ENCODE data around the gene IL25. TPM values are rescaled to one million over a fixed set of nuclear protein-coding genes. Genes with fewer than 3 reads are reported as not detected.

IL25 gene
- total and polyA plus RNA-seq, 2 experiments from 2014 or later = not detected

DNA sequence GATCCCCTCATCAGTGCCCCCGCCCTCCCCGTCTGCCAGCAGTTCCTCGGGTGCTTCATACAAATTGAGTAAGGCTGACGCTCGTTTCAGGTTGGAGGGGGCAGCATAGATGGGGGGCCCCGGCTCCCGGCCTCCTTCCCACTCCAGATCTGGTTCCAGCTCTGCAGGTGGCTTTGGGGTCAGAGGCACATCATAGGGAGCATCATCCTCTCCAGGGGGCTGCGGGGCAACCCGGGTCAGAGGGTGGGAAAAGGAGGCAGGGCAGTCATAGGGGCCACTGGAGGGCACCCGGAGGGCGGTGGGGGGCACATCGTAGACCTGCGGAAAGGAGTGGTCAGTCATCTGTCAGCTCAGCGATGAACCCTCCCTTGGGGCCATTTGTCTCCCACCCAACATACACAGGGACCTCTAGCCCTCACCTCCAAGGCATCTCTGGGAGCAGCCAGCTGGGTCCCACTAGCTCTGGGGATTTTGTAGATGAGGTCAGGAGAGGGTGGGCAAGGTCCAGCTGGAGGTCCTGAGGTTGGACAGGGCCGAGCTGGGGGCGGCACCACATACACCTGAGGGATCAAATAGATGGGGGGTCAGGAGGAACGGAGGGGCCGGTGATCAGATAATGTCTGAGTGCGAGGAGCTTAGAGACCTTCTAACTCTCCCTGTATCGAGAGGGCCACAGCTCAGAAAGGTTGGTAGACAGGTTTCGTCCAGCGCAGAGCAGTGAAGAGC, 12.7 kb upstream of the IL25 start:
- Histone ChIP-seq H3K4me3 (no peak overlapping the region), H3K9me3 (ENCODE audit: low read depth) (no peaks in the 10 kb centered on the region), H3K27ac (no peak overlapping the region), H3K4me1 (ENCODE audit: insufficient read depth) (peaks cover 7% of the 10 kb centered on the region), H3K9me2 (replicated peaks; ENCODE audit: insufficient read depth) (no peaks in the 10 kb centered on the region), H3K4me2 (no peak overlapping the region), H2AFZ (no peak overlapping the region), H3K27me3 (no peaks in the 10 kb centered on the region), H3K36me3 (replicated peaks; ENCODE audit: insufficient read depth, low read depth) (no peaks in the 10 kb centered on the region), H4K20me1 (ENCODE audit: insufficient read depth, poor library complexity, severe bottlenecking) (peaks cover 14% of the 10 kb centered on the region), H3K79me2 (peaks cover 38% of the 10 kb centered on the region)
- DNase-seq (ENCODE audit: low spot score) = no peak
- TF ChIP-seq, protein P1, sequence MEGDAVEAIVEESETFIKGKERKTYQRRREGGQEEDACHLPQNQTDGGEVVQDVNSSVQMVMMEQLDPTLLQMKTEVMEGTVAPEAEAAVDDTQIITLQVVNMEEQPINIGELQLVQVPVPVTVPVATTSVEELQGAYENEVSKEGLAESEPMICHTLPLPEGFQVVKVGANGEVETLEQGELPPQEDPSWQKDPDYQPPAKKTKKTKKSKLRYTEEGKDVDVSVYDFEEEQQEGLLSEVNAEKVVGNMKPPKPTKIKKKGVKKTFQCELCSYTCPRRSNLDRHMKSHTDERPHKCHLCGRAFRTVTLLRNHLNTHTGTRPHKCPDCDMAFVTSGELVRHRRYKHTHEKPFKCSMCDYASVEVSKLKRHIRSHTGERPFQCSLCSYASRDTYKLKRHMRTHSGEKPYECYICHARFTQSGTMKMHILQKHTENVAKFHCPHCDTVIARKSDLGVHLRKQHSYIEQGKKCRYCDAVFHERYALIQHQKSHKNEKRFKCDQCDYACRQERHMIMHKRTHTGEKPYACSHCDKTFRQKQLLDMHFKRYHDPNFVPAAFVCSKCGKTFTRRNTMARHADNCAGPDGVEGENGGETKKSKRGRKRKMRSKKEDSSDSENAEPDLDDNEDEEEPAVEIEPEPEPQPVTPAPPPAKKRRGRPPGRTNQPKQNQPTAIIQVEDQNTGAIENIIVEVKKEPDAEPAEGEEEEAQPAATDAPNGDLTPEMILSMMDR (IDR thresholded peaks at IDR 0.05; ENCODE audit: poor library complexity) = no peak
- TF ChIP-seq EZH2phosphoT487 (IDR thresholded peaks at IDR 0.05; ENCODE audit: low read depth, severe bottlenecking, unreplicated experiment) (no peak), EZH2 (IDR thresholded peaks at IDR 0.05; ENCODE audit: borderline replicate concordance) (no peak)
- WGBS (ENCODE audit: low lambda C conversion rate, missing lambda C conversion rate) = 91% methylated on average over 19 of the region's 22 CpGs

DNA sequence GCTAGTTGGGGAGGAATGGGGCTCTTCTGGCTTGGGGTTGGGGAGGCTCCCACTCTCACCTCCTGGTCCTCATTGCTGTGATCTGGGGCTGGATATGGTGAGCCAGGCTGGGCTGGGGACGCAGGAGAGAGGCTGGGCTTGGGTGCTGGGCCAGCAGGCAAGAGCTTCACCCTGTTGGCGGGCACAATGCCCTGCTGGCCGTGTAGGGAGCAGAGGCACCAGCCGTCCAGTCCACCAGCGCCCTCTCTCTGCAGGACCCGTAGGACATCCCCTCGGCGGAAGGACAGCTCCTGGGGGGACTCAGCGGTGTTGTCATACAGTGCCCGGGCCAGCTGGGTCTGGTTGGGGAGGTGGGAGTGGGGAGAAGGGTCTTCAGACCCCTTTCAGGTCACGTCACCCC, 12.1 kb upstream of the IL25 start:
- DNase-seq (ENCODE audit: low spot score) = no peak
- H3K27ac ChIP-seq = no peak overlapping the region
- WGBS (ENCODE audit: low lambda C conversion rate, missing lambda C conversion rate) = 84% methylated on average over 11 of the region's 11 CpGs

DNA sequence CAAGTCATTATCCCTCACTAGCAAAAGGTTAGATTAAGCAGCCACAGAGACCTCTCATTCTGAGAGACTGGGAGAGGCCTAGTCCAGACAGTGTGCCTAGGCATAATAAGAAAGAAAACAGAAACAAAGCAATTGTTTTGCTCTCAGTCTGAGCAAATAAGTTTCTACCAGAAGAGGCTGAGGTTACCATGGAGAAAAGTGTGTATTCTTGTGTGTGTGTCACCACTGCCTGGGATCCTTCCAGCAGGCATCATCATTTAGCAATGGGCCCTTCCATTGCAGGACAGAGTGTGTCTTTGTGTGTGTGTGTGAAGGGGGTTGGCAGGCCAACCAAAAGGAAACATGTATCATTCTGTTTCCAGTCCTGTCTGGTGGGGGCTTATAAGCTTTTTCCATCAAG, 11.3 kb upstream of the IL25 start:
- no peak for DNase-seq (ENCODE audit: low spot score)
- Histone ChIP-seq H3K4me1 (ENCODE audit: insufficient read depth) (peaks cover 7% of the 10 kb centered on the region), H3K9me3 (ENCODE audit: low read depth) (no peaks in the 10 kb centered on the region), H4K20me1 (ENCODE audit: insufficient read depth, poor library complexity, severe bottlenecking) (peaks cover 14% of the 10 kb centered on the region), H3K4me3 (no peak overlapping the region), H2AFZ (no peak overlapping the region), H3K27me3 (no peaks in the 10 kb centered on the region), H3K4me2 (no peak overlapping the region), H3K9me2 (replicated peaks; ENCODE audit: insufficient read depth) (no peaks in the 10 kb centered on the region), H3K27ac (no peak overlapping the region), H3K79me2 (peaks cover 45% of the 10 kb centered on the region), H3K36me3 (replicated peaks; ENCODE audit: insufficient read depth, low read depth) (no peaks in the 10 kb centered on the region)
- TF ChIP-seq EZH2 (IDR thresholded peaks at IDR 0.05; ENCODE audit: borderline replicate concordance) (no peak), EZH2phosphoT487 (IDR thresholded peaks at IDR 0.05; ENCODE audit: low read depth, severe bottlenecking, unreplicated experiment) (no peak)
- TF ChIP-seq, protein P1 (IDR thresholded peaks at IDR 0.05; ENCODE audit: poor library complexity) = no peak

More for the DNA sequence above, 12.1 kb upstream of the IL25 start:
- H4K20me1 ChIP-seq (ENCODE audit: insufficient read depth, poor library complexity, severe bottlenecking) = peaks cover 14% of the 10 kb centered on the region
- peaks cover 41% of the 10 kb centered on the region for H3K79me2 ChIP-seq
- H2AFZ ChIP-seq = no peak overlapping the region
- H3K9me3 ChIP-seq (ENCODE audit: low read depth) = no peaks in the 10 kb centered on the region
- TF ChIP-seq, protein P1 (IDR thresholded peaks at IDR 0.05; ENCODE audit: poor library complexity) = no peak
- no peak for TF ChIP-seq EZH2phosphoT487 (IDR thresholded peaks at IDR 0.05; ENCODE audit: low read depth, severe bottlenecking, unreplicated experiment)
- no peak for TF ChIP-seq EZH2 (IDR thresholded peaks at IDR 0.05; ENCODE audit: borderline replicate concordance)
- no peaks in the 10 kb centered on the region for H3K36me3 ChIP-seq (replicated peaks; ENCODE audit: insufficient read depth, low read depth)
- H3K4me2 ChIP-seq = no peak overlapping the region
- H3K4me3 ChIP-seq = no peak overlapping the region
- H3K9me2 ChIP-seq (replicated peaks; ENCODE audit: insufficient read depth) = no peaks in the 10 kb centered on the region
- H3K27me3 ChIP-seq = no peaks in the 10 kb centered on the region
- peaks cover 7% of the 10 kb centered on the region for H3K4me1 ChIP-seq (ENCODE audit: insufficient read depth)

Data from hepatocyte (in vitro differentiated cells).